K562 (cell line): ENCODE data around the gene PCDHGB5. TPM values are rescaled to one million over a fixed set of nuclear protein-coding genes. Genes with fewer than 3 reads are reported as not detected.

Experiments used
- ATAC-seq: fragments of 200-7000 bp; cut with Tn5 transposase; 3 replicates; pipeline ENCODE4 v1.9.1; 2020; ENCODE audit warnings: moderate library complexity
- BruUV-seq: library from RNA; stranded (reverse); fragments of 400-500 nt; replicated peaks from 2 replicates; lab custom pipeline; 2021; lab: Mats Ljungman, UMichigan
- CTCF ChIA-PET: fragments of 300-600 bp; formaldehyde crosslinking; extraction: SDS; loops from one replicate; lab custom pipeline; 2021; ENCODE audit warnings: low intra/inter-chr PET ratio; lab: Yijun Ruan, JAX
- POLR2A ChIA-PET: fragments of 300-600, 350-650 bp; sonication (Branson Sonifier 250); formaldehyde crosslinking; extraction: SDS; loops from one replicate; lab custom pipeline; 2021; ENCODE audit warnings: antibody characterized with exemption, inconsistent platforms; lab: Yijun Ruan, JAX
- DNase-seq, 4 experiments: peaks; one replicate each; pipeline versions ENCODE4 v3.0.0 to v3.0.0-alpha.2; 2011 to 2018; ENCODE audit warnings: low spot score in 3 of 4, mixed read lengths in 3 of 4; ENCODE audit errors: extremely low read depth in 1 of 4
- FAIRE-seq: peaks from 2 replicates; lab custom pipeline; 2011; peaks lifted over from hg19 to GRCh38; lab: Jason Lieb, UNC
- H2AFZ ChIP-seq: 2 replicates; pipeline ENCODE4 v1.6.0; 2011; ENCODE audit warnings: low read depth, low read length, control low read depth, inconsistent platforms
- H3K27ac ChIP-seq: fragments of 200-600 bp; 3 replicates; pipeline ENCODE4 v1.8.0; 2011; ENCODE audit warnings: low read depth, mild to moderate bottlenecking, control low read depth, inconsistent platforms, low read length, moderate library complexity, mixed read lengths; ENCODE audit errors: extremely low read depth
- H3K27me3 ChIP-seq, 2 experiments: fragments of 300-600 bp in 1 of 2; 2 replicates in 1 of 2; 3 replicates in 1 of 2; pipeline versions ENCODE4 v1.6.0 to v1.8.0; 2011; ENCODE audit warnings: inconsistent platforms in 2 of 2, low read length in 2 of 2, mild to moderate bottlenecking in 1 of 2, mixed read lengths in 1 of 2, moderate library complexity in 1 of 2; ENCODE audit not compliant: control insufficient read depth in 2 of 2, insufficient read depth in 2 of 2
- H3K36me3 ChIP-seq: fragments of 300-600 bp; 3 replicates; pipeline ENCODE4 v1.8.0; 2011; ENCODE audit warnings: mild to moderate bottlenecking, low read length, inconsistent platforms; ENCODE audit not compliant: control insufficient read depth, insufficient read depth
- H3K4me1 ChIP-seq, 2 experiments: fragments of 200-600 bp in 1 of 2; replicated peaks in 1 of 2; 2 replicates in 1 of 2; 3 replicates in 1 of 2; pipeline versions ENCODE4 v1.5.1 to v1.8.0; 2011; ENCODE audit warnings: inconsistent platforms in 2 of 2, low read length in 2 of 2, mild to moderate bottlenecking in 1 of 2, mixed read lengths in 1 of 2, moderate library complexity in 1 of 2; ENCODE audit not compliant: control insufficient read depth in 2 of 2, insufficient read depth in 2 of 2
- H3K4me2 ChIP-seq: 2 replicates; pipeline ENCODE4 v1.6.1; 2011; ENCODE audit warnings: low read length, control low read depth, inconsistent platforms, mixed read lengths; ENCODE audit not compliant: insufficient read depth
- H3K4me3 ChIP-seq: fragments of 200-600 bp; sonication (generic), shearing (Covaris generic); 2 replicates; pipeline ENCODE4 v1.5.1; 2016; ENCODE audit warnings: control low read depth, inconsistent platforms
- H3K79me2 ChIP-seq: fragments of 200-600 bp; 3 replicates; pipeline ENCODE4 v1.8.0; 2011; ENCODE audit warnings: low read length, inconsistent platforms; ENCODE audit not compliant: control insufficient read depth, insufficient read depth
- H3K9ac ChIP-seq, 2 experiments: 2 replicates each; pipeline versions ENCODE4 v1.6.0 to v1.6.1; 2011; ENCODE audit warnings: low read depth in 2 of 2, low read length in 2 of 2, control low read depth in 1 of 2, inconsistent platforms in 1 of 2, mild to moderate bottlenecking in 1 of 2, mixed read lengths in 1 of 2; ENCODE audit not compliant: insufficient read depth in 1 of 2
- H3K9me1 ChIP-seq: one replicate; pipeline ENCODE4 v1.6.0; 2011; ENCODE audit warnings: inconsistent platforms, mild to moderate bottlenecking, low read length, moderate library complexity; ENCODE audit not compliant: control insufficient read depth, insufficient read depth
- H3K9me3 ChIP-seq: replicated peaks from 2 replicates; pipeline ENCODE4 v1.5.1; 2011; ENCODE audit warnings: low read depth, low read length, inconsistent platforms; ENCODE audit not compliant: control insufficient read depth, insufficient read depth
- H4K20me1 ChIP-seq: replicated peaks from 2 replicates; pipeline ENCODE4 v1.6.1; 2011; ENCODE audit warnings: low read length, inconsistent platforms, mixed read lengths; ENCODE audit not compliant: control insufficient read depth, insufficient read depth
- CREM ChIP-seq: IDR thresholded peaks from 2 replicates; pipeline ENCODE4 v1.6.1; 2014; ENCODE audit warnings: antibody characterized with exemption, low read depth
- GATAD2B ChIP-seq: fragments of 450-650 bp; IDR thresholded peaks from 2 replicates; pipeline ENCODE4 v1.6.1; 2017; ENCODE audit warnings: mild to moderate bottlenecking, borderline replicate concordance
- KAT2B ChIP-seq: IDR thresholded peaks from one replicate; pipeline ENCODE4 v1.6.1; 2012; ENCODE audit warnings: low read depth, mild to moderate bottlenecking, control low read depth, inconsistent platforms, low read length, moderate library complexity
- KHSRP ChIP-seq: fragments of 450-650 bp; IDR thresholded peaks from 2 replicates; pipeline ENCODE4 v1.6.1; 2017
- SMAD2 ChIP-seq: fragments of 150-350 bp; IDR thresholded peaks from 2 replicates; pipeline ENCODE4 v1.6.1; 2014; ENCODE audit warnings: low read depth, mild to moderate bottlenecking, low read length
- SRSF7 ChIP-seq: fragments of 200-400 bp; formaldehyde crosslinking; optimal IDR thresholded peaks from 2 replicates; pipeline ENCODE3; 2017; ENCODE audit warnings: mild to moderate bottlenecking, low read depth, low read length
- ZNF121 ChIP-seq: sonication (generic); formaldehyde crosslinking; conservative IDR thresholded peaks from 2 replicates; pipeline ENCODE4 v1.8.0; 2022; ENCODE audit warnings: missing genetic modification reagents
- ZNF561 ChIP-seq: fragments of 450-650 bp; formaldehyde crosslinking; conservative IDR thresholded peaks from 2 replicates; pipeline ENCODE4 v1.4.0; 2020; ENCODE audit warnings: mild to moderate bottlenecking, moderate library complexity
- ZNF75A ChIP-seq: fragments of 450-650 bp; formaldehyde crosslinking; IDR thresholded peaks from 2 replicates; pipeline ENCODE4 v1.4.0; 2020; ENCODE audit warnings: mild to moderate bottlenecking
- WGBS: fragments of 100-300 bp; shearing (Covaris generic); methylation state at CpG from one replicate; pipeline ENCODE4 v1.1.6; 2016; ENCODE audit warnings: low coverage, mixed read lengths; ENCODE audit not compliant: insufficient coverage; ENCODE audit errors: missing lambda C conversion rate; 5-methylcytosine and 5-hydroxymethylcytosine counted together
- in situ Hi-C: fragments of 300-500 bp; cut with MboI; formaldehyde crosslinking; loops from 4 replicates; pipeline ENCODE4 v1.15.0; 2018; ENCODE audit warnings: inconsistent platforms, mixed read lengths
- intact Hi-C: fragments of 100-400 bp; cut with micrococcal nuclease; formaldehyde crosslinking; loops from 2 replicates; pipeline ENCODE4 v1.14.2; 2022
- polyA plus RNA-seq, 8 experiments: library from polyadenylated mRNA; depleted of rRNA in 4 of 8; stranded (reverse) in 5 of 8; unstranded in 3 of 8; fragments of >200 nt; fragmentation: Nextera tagmentation in 2 of 8; fragmentation: Illumina TruSeq in 1 of 8; extraction: Ambion mirVana in 2 of 8; extraction: Trizol in 1 of 8; gene quantifications; 2 replicates each; pipeline versions ENCODE4 v1.2.1 to v1.2.3, GENCODE V29; 2011 to 2014; ENCODE audit warnings: inconsistent platforms in 1 of 8, missing spikeins in 1 of 8
- total RNA-seq, 7 experiments: library from RNA; depleted of rRNA in 6 of 7; stranded (reverse); fragments of >200 nt in 6 of 7; fragmentation: Illumina TruSeq in 2 of 7; extraction: Trizol in 2 of 7; gene quantifications; 2 replicates each; pipeline versions ENCODE4 v1.2.1 to v1.2.3, GENCODE V29; 2011 to 2021; ENCODE audit warnings: low replicate concordance in 1 of 7
- TF ChIP-seq, protein P1 (sequence below): fragments of 450-650 bp; IDR thresholded peaks from 2 replicates; pipeline ENCODE4 v1.6.1; 2016; ENCODE audit warnings: mild to moderate bottlenecking
- TF ChIP-seq, protein P2 (sequence below): fragments of 250-450 bp; sonication (Bioruptor Pico); IDR thresholded peaks from 2 replicates; pipeline ENCODE4 v1.4.0; 2020; ENCODE audit warnings: mild to moderate bottlenecking
- TF ChIP-seq, protein P3 (sequence below): fragments of 200-800 bp; sonication (Bioruptor generic); IDR thresholded peaks from 2 replicates; pipeline ENCODE4 v1.6.1; 2016; ENCODE audit warnings: missing genetic modification characterization, missing compliant biosample characterization
- TF ChIP-seq, protein P4 (sequence below): fragments of 250-450 bp; sonication (Bioruptor Pico); IDR thresholded peaks from 2 replicates; pipeline ENCODE4 v1.5.0; 2020; ENCODE audit warnings: mild to moderate bottlenecking

The PCDHGB5 gene
- total and polyA plus RNA-seq, 9 of the 15 experiments (the other 6 are each of a cell fraction or from before 2014, with no cell fraction given) = 0.05 to 0.29 (median 0.12) TPM; not detected in 2

DNA sequence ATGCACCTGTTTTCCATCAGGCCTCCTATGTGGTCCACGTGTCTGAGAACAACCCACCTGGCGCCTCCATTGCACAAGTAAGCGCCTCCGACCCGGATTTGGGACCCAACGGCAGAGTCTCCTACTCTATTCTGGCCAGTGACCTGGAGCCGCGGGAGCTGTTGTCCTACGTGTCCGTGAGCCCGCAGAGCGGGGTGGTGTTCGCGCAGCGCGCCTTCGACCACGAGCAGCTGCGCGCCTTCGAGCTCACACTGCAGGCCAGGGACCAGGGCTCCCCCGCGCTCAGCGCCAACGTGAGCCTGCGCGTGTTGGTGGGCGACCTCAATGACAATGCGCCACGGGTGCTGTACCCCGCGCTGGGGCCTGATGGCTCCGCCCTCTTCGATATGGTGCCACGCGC, 46.2 kb upstream of the PCDHGB5 start:
- DNase-seq (no peak), FAIRE-seq (no peak), ATAC-seq (no peak)
- Histone ChIP-seq H3K27ac (no peak overlapping the region), H3K9me3 (no peaks in the 10 kb centered on the region), H3K36me3 (no peaks in the 10 kb centered on the region), H3K4me1 (peaks cover 3 to 5% of the 10 kb centered on the region in 2 experiments; a peak in 3 of 5 replicates), H3K9me1 (no peaks in the 10 kb centered on the region), H3K4me3 (no peak overlapping the region), H2AFZ (no peak overlapping the region), H3K4me2 (no peak overlapping the region), H3K27me3 (peaks cover 0 to 13% of the 10 kb centered on the region in 2 experiments; a peak in 3 of 5 replicates), H4K20me1 (no peaks in the 10 kb centered on the region), H3K9ac (no peak overlapping the region), H3K79me2 (no peaks in the 10 kb centered on the region)
- in situ Hi-C loops (no loop called here), intact Hi-C loops (no loop called here)
- 52% methylated on average over 24 of the region's 36 CpGs for WGBS
- POLR2A ChIA-PET = no interaction called here
- CTCF ChIA-PET = no interaction called here
- BruUV-seq = no TSS peak
- TF ChIP-seq SMAD2 = no peak
- TF ChIP-seq, protein P1, sequence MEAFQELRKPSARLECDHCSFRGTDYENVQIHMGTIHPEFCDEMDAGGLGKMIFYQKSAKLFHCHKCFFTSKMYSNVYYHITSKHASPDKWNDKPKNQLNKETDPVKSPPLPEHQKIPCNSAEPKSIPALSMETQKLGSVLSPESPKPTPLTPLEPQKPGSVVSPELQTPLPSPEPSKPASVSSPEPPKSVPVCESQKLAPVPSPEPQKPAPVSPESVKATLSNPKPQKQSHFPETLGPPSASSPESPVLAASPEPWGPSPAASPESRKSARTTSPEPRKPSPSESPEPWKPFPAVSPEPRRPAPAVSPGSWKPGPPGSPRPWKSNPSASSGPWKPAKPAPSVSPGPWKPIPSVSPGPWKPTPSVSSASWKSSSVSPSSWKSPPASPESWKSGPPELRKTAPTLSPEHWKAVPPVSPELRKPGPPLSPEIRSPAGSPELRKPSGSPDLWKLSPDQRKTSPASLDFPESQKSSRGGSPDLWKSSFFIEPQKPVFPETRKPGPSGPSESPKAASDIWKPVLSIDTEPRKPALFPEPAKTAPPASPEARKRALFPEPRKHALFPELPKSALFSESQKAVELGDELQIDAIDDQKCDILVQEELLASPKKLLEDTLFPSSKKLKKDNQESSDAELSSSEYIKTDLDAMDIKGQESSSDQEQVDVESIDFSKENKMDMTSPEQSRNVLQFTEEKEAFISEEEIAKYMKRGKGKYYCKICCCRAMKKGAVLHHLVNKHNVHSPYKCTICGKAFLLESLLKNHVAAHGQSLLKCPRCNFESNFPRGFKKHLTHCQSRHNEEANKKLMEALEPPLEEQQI = no peak
- no peak for TF ChIP-seq SRSF7
- TF ChIP-seq GATAD2B = no peak
- no peak for TF ChIP-seq ZNF75A (CRISPR knock-in tag)
- no peak for TF ChIP-seq KAT2B
- TF ChIP-seq CREM = no peak
- no peak for TF ChIP-seq ZNF121 (CRISPR knock-in tag)
- TF ChIP-seq ZNF561 (CRISPR knock-in tag) = no peak
- TF ChIP-seq, protein P2, sequence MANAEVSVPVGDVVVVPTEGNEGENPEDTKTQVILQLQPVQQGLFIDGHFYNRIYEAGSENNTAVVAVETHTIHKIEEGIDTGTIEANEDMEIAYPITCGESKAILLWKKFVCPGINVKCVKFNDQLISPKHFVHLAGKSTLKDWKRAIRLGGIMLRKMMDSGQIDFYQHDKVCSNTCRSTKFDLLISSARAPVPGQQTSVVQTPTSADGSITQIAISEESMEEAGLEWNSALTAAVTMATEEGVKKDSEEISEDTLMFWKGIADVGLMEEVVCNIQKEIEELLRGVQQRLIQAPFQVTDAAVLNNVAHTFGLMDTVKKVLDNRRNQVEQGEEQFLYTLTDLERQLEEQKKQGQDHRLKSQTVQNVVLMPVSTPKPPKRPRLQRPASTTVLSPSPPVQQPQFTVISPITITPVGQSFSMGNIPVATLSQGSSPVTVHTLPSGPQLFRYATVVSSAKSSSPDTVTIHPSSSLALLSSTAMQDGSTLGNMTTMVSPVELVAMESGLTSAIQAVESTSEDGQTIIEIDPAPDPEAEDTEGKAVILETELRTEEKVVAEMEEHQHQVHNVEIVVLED (CRISPR knock-in tag) = no peak
- TF ChIP-seq, protein P3, sequence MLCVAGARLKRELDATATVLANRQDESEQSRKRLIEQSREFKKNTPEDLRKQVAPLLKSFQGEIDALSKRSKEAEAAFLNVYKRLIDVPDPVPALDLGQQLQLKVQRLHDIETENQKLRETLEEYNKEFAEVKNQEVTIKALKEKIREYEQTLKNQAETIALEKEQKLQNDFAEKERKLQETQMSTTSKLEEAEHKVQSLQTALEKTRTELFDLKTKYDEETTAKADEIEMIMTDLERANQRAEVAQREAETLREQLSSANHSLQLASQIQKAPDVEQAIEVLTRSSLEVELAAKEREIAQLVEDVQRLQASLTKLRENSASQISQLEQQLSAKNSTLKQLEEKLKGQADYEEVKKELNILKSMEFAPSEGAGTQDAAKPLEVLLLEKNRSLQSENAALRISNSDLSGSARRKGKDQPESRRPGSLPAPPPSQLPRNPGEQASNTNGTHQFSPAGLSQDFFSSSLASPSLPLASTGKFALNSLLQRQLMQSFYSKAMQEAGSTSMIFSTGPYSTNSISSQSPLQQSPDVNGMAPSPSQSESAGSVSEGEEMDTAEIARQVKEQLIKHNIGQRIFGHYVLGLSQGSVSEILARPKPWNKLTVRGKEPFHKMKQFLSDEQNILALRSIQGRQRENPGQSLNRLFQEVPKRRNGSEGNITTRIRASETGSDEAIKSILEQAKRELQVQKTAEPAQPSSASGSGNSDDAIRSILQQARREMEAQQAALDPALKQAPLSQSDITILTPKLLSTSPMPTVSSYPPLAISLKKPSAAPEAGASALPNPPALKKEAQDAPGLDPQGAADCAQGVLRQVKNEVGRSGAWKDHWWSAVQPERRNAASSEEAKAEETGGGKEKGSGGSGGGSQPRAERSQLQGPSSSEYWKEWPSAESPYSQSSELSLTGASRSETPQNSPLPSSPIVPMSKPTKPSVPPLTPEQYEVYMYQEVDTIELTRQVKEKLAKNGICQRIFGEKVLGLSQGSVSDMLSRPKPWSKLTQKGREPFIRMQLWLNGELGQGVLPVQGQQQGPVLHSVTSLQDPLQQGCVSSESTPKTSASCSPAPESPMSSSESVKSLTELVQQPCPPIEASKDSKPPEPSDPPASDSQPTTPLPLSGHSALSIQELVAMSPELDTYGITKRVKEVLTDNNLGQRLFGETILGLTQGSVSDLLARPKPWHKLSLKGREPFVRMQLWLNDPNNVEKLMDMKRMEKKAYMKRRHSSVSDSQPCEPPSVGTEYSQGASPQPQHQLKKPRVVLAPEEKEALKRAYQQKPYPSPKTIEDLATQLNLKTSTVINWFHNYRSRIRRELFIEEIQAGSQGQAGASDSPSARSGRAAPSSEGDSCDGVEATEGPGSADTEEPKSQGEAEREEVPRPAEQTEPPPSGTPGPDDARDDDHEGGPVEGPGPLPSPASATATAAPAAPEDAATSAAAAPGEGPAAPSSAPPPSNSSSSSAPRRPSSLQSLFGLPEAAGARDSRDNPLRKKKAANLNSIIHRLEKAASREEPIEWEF (CRISPR knock-in tag) = no peak
- no peak for TF ChIP-seq KHSRP
- TF ChIP-seq, protein P4, sequence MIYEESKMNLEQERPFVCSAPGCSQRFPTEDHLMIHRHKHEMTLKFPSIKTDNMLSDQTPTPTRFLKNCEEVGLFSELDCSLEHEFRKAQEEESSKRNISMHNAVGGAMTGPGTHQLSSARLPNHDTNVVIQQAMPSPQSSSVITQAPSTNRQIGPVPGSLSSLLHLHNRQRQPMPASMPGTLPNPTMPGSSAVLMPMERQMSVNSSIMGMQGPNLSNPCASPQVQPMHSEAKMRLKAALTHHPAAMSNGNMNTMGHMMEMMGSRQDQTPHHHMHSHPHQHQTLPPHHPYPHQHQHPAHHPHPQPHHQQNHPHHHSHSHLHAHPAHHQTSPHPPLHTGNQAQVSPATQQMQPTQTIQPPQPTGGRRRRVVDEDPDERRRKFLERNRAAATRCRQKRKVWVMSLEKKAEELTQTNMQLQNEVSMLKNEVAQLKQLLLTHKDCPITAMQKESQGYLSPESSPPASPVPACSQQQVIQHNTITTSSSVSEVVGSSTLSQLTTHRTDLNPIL (CRISPR knock-in tag) = no peak
